ENCODE results near the gene CCDC6. TPM values are rescaled to one million over a fixed set of nuclear protein-coding genes. Genes with fewer than 3 reads are reported as not detected.

CCDC6 gene
- total RNA-seq, 4 donors from 2014 or later: 26.6 to 43.3 (median 29.5) TPM

DNA sequence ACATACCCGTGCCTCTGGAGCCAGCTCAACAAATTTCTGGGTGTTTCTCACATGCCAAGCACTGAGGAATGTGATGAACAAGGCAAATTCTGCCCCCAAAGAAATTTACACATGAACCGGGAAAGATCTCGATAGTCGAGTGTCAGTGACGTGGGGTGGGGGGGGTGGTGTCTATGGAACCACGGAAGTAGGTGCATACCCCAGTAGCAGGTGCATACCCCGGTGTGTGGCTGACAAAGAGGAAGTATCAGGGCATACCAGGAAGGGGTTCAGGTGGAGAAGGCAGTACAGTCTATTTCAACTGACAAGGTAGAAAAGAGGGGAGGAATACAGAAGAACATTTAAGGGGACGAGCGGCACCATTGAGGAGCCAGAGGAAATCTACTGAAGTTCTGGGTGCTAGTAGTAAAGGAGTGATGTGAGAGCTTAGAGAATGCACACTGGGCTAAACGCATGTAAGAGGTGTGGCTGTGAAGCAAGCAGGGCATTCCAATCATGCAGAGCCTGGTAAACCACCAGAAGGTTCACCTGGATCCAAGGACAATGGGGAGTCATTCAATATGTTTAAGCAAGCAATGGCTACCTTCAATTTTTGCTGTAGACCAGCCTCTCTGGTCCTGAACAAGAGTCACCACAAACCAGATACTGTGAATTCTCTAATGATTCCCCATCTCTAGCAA lies 6.2 kb downstream of the CCDC6 start:
- in situ Hi-C loops (cut with MboI; ENCODE audit: low sequenced_read_pairs in 4 of 4): loop anchor here in 1 of 4 donors (5.0 to 10.0 kb wide), 2 partner anchors 33 to 275 kb away; no protein-coding TSS in a partner anchor
- H3K9me3 ChIP-seq: no peaks in the 10 kb centered on the region
- peaks cover 55 to 62% of the 10 kb centered on the region in 2 donors for H3K4me1 ChIP-seq
- intact Hi-C loops (cut with DNase I; ENCODE audit: low total_unique reads): loop anchor here (10.0 kb wide), 1 partner anchor 665 kb away; no protein-coding TSS in a partner anchor
- no peak for TF ChIP-seq POLR2A (IDR thresholded peaks at IDR 0.05)
- TF ChIP-seq, protein P1, sequence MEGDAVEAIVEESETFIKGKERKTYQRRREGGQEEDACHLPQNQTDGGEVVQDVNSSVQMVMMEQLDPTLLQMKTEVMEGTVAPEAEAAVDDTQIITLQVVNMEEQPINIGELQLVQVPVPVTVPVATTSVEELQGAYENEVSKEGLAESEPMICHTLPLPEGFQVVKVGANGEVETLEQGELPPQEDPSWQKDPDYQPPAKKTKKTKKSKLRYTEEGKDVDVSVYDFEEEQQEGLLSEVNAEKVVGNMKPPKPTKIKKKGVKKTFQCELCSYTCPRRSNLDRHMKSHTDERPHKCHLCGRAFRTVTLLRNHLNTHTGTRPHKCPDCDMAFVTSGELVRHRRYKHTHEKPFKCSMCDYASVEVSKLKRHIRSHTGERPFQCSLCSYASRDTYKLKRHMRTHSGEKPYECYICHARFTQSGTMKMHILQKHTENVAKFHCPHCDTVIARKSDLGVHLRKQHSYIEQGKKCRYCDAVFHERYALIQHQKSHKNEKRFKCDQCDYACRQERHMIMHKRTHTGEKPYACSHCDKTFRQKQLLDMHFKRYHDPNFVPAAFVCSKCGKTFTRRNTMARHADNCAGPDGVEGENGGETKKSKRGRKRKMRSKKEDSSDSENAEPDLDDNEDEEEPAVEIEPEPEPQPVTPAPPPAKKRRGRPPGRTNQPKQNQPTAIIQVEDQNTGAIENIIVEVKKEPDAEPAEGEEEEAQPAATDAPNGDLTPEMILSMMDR (IDR thresholded peaks at IDR 0.05 in 4 of 5, conservative IDR thresholded peaks at IDR 0.05 in 1 of 5): no peak
- ATAC-seq (no peak), DNase-seq (no peak)
- H3K4me3 ChIP-seq: no peak overlapping the region
- no peak overlapping the region for H3K27ac ChIP-seq
- H3K36me3 ChIP-seq: no peaks in the 10 kb centered on the region
- H3K27me3 ChIP-seq: no peaks in the 10 kb centered on the region

DNA sequence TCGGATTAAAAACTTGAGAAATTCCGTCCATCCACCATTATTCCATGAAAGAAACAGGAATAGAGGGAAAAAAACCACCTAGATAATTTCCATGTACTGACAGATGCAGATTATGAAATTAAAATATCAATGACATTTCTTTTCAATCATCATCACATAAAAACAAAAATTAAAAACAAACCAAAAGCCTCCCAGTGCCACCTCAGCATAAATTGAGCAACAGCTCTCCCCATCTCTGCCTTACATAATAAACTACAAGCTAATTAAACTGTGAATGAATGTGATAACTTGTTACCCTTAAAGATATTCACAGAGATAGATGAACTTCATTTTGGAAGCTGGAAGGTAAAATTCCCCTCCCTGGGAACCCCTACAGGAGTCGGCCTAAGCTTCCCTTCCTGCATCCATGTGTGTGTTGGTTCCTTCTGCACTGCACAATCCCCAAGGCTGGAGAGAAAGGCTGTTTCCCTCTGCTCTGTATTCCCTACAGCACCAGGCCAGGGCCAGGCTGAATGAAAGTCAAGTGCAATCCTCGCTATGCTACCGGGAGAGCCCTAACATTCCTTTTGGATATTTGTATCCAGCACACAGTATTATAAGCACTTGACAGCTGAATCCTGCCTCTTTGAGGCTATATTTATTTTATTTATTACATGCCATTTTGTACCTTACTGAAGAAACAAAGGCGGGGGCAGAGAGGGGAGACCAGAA lies 8.1 kb downstream of the CCDC6 start:
- TF ChIP-seq, protein P1 (IDR thresholded peaks at IDR 0.05 in 4 of 5, conservative IDR thresholded peaks at IDR 0.05 in 1 of 5): no peak
- in situ Hi-C loops (cut with MboI; ENCODE audit: low sequenced_read_pairs in 4 of 4): no loop called here
- Histone ChIP-seq H3K36me3 (no peaks in the 10 kb centered on the region), H3K4me3 (no peak overlapping the region), H3K9me3 (no peaks in the 10 kb centered on the region), H3K4me1 (peaks cover 56 to 59% of the 10 kb centered on the region in 2 donors), H3K27me3 (no peaks in the 10 kb centered on the region), H3K27ac (peak overlapping the region in 2 of 4 donors; percentile 0 to 5)
- intact Hi-C loops (cut with DNase I; ENCODE audit: low total_unique reads): no loop called here
- no peak for DNase-seq
- no peak for ATAC-seq

DNA sequence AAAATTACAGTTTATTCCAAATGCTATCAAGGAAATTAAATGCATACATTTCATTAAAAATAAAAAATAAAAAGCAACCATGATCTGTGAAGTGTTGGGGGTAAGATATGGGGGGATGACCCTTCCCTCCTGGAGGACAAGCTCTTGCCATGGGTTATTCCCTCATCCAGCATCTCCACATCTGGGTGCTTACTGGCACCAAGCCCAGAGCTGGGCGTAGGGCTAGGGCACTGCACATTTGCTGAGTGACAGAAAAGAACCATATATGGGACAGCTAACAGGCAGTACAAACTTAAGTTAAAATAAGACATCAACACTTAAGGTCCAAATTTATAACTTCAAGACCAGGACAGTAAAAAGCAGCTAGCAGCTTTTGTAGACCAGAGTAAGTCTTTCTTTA lies 10.2 kb downstream of the CCDC6 start:
- ATAC-seq: no peak
- in situ Hi-C loops (cut with MboI; ENCODE audit: low sequenced_read_pairs in 4 of 4): no loop called here

DNA sequence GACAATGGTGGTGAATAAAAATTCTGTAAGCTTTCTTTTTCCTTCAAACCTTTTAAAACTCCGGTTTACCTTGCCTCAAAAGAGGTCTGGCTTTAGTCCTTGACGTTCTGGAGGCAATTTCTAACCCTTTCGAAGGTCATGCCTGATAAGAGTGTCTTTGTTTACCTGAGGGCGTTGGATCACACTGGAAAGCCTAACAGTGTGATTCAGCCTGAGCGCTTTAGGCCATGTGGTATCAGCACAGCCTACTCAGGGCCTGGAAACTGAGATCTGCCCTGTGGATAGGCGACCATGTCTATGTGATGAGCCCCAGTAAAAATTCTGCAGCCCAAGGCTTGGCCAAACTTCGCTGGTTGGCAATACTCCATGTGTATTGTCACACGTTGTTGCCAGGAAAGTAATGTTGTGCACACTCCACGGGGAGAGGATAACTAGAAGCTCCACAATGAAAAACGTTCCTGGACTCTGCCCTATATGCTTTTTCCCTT lies 10.7 kb downstream of the CCDC6 start:
- TF ChIP-seq, protein P1 (IDR thresholded peaks at IDR 0.05 in 4 of 5, conservative IDR thresholded peaks at IDR 0.05 in 1 of 5): no peak
- no peak for TF ChIP-seq POLR2A (IDR thresholded peaks at IDR 0.05)
- Histone ChIP-seq H3K27ac (peak overlapping the region in 2 of 4 donors; percentile 6 to 18), H3K27me3 (no peaks in the 10 kb centered on the region), H3K9me3 (no peaks in the 10 kb centered on the region), H3K4me1 (peaks cover 64 to 70% of the 10 kb centered on the region in 2 donors), H3K36me3 (no peaks in the 10 kb centered on the region), H3K4me3 (no peak overlapping the region)
- DNase-seq (no peak), ATAC-seq (peak in 1 of 2 donors; percentile 47)
- intact Hi-C loops (cut with DNase I; ENCODE audit: low total_unique reads): no loop called here
- in situ Hi-C loops (cut with MboI; ENCODE audit: low sequenced_read_pairs in 4 of 4): no loop called here

More for the DNA sequence above, 10.2 kb downstream of the CCDC6 start:
- no peak for TF ChIP-seq POLR2A (IDR thresholded peaks at IDR 0.05)
- TF ChIP-seq, protein P1 (IDR thresholded peaks at IDR 0.05 in 4 of 5, conservative IDR thresholded peaks at IDR 0.05 in 1 of 5): no peak
- Histone ChIP-seq H3K36me3 (no peaks in the 10 kb centered on the region), H3K9me3 (no peaks in the 10 kb centered on the region), H3K27me3 (no peaks in the 10 kb centered on the region), H3K4me1 (peaks cover 64 to 67% of the 10 kb centered on the region in 2 donors), H3K4me3 (no peak overlapping the region), H3K27ac (no peak overlapping the region)
- intact Hi-C loops (cut with DNase I; ENCODE audit: low total_unique reads): no loop called here
- no peak for DNase-seq

All from gastrocnemius medialis (tissue), 4 donors.